LNCAP (cell line): ENCODE results near the gene FGF11.

Source experiments
- TF ChIP-seq, protein P1 (sequence below): fragments of 450-650 bp; IDR thresholded peaks from 2 replicates; pipeline ENCODE4 v1.5.1; 2017; ENCODE audit warnings: mild to moderate bottlenecking

FGF11 gene

GRCh38 chr17:7443499-7444485 is 4.5 kb downstream of the FGF11 start:
- TF ChIP-seq, protein P1, sequence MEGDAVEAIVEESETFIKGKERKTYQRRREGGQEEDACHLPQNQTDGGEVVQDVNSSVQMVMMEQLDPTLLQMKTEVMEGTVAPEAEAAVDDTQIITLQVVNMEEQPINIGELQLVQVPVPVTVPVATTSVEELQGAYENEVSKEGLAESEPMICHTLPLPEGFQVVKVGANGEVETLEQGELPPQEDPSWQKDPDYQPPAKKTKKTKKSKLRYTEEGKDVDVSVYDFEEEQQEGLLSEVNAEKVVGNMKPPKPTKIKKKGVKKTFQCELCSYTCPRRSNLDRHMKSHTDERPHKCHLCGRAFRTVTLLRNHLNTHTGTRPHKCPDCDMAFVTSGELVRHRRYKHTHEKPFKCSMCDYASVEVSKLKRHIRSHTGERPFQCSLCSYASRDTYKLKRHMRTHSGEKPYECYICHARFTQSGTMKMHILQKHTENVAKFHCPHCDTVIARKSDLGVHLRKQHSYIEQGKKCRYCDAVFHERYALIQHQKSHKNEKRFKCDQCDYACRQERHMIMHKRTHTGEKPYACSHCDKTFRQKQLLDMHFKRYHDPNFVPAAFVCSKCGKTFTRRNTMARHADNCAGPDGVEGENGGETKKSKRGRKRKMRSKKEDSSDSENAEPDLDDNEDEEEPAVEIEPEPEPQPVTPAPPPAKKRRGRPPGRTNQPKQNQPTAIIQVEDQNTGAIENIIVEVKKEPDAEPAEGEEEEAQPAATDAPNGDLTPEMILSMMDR, result no peak

GRCh38 chr17:7444682-7445618 is 5.6 kb downstream of the FGF11 start, which contains the start of gene CHRNB1:
CHRNB1 (plus strand) TSS chr17:7445061; CDS start chr17:7445128, 67 bp downstream.
- TF ChIP-seq, protein P1, result no peak

- TF ChIP-seq, protein P1, result no peak
These were observed 6.3 kb downstream of the FGF11 start for GRCh38 chr17:7445619-7445968.

DNA sequence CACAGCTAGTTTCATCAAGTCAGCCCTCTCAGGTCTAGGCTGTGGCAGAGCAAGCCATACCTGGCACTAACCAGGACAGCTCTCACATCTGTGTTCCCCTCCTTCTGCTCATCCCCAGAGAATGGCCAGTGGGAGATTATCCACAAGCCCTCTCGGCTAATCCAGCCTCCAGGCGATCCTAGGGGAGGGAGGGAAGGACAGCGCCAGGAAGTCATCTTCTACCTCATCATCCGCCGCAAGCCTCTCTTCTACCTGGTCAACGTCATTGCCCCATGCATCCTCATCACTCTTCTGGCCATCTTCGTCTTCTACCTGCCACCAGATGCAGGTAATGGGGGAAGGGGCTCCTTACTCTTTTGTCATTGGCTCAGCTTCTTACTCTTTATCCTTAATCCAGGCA is 9.1 kb downstream of the FGF11 start:
- TF ChIP-seq, protein P1, result no peak

GRCh38 chr17:7459961-7460545 is 20.7 kb downstream of the FGF11 start:
- TF ChIP-seq, protein P1, result no peak

DNA sequence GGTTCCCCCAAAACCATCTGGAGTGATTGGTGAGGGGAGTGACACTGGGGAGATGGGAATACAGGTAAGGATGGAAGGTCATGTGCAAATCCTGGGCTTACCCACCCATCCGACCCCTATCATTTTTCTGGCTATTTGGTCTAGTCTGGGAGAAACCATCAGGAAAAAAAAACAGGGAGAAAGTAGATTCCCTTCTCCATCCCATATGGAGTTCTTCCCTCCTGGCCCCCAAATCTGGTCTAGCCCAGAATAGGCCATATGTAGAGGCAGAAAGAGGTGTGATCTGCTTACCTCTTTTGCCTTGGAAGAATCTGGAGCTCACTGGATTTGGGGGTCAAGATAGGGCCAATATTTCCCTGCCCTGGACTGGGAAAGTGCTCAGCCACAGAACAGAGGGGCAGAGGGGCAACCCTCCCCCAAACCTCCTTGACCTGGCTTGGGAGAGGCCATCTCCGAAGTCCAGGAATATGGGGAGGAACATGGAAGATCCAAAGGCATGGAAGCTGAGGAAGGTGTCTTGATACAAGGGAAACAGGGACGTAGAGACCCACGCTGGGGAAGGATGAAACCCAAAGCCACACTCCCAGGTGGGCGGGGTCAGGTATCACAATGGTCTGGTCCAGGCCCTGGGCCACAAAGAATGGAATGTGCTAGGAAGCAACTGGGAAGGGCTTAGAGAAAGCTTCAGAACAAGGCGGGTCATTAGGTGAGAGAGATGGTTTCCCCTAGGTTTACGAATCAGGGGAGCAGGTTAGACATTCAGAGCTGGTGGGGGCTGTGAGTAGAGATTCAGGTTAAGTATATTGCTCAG is 21.7 kb downstream of the FGF11 start:
- TF ChIP-seq, protein P1, result no peak
